Amygdala (tissue), 56 donors: ENCODE data around the gene SDCBP2.

Experiments
- DNase-seq, 56 donors: peaks; one replicate each; lab custom pipeline; 2025; lab: John Stamatoyannopoulos, UW

Gene SDCBP2

DNA sequence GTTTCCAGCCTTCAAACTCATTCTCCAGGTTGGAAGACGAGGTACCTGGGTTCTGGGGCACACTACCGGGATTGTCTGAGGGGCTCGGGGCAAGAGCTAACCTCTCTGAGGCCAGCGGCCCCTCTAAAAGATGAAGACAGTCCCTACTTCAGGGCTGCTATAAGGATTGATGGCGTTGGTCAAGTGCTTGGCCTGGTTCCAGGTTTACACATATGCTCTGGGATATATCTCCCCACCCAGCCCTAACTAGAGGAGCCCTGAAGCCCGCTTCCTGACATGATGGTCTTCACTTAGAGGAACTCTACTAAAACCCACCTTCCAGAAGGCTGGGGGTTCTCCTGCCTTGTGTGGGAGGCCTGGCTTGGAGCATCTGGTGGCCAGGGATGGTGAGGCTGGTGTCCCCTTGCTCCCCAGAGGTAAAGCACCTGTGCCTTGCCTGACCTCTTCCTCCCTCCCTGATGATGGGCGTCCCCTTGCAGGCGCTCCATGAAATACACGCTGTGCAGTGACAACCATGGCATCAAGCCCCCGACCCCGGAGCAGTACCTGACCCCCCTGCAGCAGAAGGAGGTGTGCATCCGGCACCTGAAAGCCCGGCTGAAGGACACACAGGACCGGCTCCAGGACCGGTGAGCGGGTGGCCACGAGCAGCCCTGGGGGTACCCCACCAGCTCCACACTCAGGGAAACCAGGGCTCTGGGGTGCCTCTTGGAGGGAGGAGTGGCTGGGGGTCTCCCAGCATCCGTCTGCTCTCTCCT is 28.7 kb downstream of the SDCBP2 start:
- no peak for DNase-seq

DNA sequence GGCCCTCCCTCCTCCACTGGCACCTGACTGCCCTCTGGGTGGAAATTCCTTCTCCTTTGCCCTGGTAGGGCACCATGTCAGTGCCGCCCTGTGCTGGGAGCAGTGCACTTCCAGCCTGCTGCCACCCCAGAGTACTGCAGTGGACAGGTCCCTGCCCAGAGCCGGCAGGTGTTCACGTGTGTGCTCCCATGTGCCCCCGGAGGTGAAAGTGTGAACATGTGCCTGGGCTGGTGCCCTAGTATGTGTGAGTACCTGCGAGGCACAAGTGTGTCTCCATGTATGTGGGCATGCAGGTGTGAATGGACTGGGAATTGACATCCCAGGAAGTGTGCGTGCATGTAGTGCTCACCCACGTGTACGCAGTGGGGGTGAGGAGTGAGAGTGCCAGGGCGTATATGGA is 29.4 kb downstream of the SDCBP2 start:
- DNase-seq: no peak

DNA sequence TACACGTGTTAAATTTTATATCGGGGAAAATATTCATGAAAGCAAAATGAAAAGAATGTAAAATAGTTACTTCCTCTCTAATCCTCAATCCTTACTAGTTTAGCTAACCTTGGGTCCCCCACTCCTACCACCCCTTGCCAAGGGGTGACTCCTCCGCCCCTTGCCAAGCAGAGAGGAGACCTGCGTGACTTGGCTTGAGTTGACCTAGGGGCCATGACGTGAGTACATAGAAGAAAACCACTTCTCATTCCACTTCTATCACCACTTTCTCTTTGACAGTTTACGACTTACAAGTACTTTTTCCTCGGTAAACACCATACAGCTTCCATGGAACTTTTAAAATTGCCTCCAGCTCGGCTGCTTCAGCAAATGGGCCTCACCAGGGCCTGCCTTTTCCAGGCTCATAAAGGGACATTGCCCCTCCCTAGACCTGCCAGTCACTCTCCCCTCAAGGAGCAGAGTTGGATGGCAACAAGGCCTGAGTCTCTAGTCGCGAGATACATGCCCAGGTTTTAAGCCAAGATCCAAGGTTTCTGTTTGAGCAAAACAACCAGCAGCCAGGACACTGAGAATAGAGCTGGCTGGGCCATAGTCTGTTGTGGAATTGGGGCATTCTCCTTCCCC is 29.9 kb downstream of the SDCBP2 start:
- peak in 1 of 56 donors; percentile 32 for DNase-seq

DNA sequence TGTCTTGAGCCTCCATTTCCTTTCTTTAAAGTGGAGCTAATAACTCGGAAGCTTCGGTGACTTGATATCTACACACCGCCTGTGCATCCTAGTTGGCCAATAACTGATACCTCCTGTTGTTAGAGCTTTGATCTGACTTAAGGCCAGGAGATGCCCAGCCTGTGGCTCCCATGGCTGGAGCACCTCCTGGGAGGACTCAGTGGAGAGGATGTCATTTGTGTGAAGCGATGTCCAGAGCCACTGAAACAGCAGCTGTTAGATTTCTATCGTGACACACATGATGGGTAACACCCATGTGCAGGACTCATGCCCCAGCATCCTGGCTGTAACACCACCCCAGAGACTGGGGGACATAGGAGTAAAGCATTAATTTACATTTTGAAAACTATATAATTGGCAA is 30.8 kb downstream of the SDCBP2 start:
- no peak for DNase-seq

DNA sequence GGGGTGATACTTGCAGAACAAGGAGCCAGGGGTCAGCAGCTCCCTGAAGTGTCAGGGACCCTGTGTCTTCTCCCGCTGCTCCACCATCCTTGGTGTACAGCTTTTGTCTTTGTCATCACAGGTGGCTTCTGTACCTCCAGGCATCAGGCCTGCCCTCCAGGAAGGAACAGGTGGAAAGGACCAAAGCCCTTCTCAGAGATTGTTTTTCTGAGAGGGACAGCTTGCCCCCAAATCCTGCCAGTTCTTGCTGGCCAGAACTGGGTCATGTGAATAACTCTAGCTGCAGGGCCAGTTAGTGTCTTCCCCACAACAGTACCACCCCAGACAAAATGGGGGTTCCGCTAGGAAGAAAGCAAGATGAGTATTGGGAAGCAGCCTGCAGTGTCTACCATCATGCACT is 31.5 kb downstream of the SDCBP2 start:
- DNase-seq: no peak

DNA sequence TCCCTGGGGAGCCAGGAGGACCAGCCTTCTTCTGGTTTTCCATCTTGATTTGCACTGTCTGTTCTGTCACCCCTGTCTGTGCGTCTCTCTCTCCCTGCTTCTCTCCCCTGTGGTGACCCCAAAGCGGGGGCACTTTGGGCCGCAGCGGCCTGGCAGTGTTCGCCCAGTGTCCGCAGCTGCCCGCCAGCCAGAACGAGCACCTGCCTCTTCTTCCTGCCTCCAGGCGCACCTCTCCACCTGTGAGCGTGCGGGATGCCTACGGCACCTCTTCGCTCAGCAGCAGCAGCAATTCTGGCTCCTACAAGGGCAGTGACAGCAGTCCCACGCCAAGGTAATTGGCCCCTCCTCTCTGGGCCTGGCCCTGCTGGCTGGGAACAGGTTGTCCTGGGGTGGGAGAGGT is 32.0 kb downstream of the SDCBP2 start:
- no peak for DNase-seq

DNA sequence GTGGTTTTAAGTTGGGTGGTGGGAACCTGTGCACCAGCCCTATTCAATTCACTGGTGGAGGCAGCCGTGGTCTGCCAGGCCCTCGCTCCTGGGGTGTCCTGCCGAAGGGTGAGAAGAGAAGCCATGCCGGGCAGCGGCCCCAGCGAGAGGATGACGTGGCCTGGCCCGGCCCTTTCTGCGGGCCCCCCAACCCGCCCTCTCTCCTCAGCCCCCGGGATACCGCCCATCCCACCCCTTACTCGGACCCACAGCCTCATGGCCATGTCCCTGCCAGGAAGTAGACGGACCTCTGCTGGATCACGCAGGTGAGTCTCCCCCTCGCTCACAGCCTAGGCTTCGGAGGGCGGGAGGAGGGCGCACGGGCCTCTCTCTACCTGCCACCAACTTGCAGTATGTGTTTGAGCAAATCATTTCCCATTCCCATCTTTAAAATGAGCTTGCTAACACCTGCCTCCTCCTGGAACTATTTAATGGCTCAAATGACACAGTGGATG is 32.8 kb downstream of the SDCBP2 start:
- DNase-seq: no peak

DNA sequence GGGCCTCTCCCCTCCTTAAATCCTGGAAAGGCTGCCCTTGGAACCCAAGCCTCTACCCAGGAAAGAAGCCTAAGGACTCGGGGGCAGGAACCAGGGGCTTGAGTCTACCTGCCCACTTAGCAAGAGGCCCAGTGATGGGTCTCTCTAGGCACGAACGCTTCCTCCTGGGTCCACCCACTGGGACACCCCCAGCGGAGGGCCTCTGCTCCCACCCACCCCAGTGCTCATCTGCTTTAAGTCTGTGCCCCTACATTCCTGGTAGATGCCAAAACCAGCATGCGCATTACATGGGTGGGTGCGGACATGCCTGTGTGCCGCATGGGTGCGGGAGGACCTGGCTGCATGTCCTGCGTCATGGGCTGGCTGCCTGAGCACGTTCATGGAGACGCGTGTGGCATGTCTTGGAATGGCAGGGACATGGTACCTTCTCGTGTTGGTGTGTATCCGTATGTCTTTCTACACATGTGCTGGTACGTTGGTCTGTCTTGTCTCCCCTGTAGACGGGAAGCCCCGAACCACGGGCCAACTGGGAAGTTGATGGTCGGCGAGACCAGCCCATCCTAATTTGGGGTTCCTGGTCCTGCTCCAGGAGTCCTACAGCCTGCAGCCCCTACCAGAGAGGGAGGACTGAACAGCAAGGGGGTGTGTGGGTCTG is 33.5 kb downstream of the SDCBP2 start:
- DNase-seq: no peak

DNA sequence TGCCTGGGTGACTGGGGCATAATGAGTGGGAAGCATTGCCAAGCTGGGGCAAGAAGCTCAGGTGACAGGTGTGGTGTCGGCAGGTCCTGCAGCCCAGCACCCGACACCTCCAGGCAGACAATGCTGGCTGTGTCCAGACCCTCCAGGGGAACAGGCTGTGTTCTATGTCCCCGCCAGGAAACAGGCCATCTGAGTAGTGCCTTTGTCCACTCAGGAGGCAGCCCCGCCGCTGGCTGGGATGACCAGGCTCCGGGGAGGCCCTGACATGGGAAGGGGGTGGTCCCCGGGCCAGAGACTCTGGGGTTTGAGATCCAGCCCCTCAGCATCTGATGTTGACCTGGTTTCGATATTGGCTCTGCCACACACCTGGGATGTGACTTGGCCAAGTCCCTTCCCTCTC is 34.4 kb downstream of the SDCBP2 start:
- DNase-seq: no peak

DNA sequence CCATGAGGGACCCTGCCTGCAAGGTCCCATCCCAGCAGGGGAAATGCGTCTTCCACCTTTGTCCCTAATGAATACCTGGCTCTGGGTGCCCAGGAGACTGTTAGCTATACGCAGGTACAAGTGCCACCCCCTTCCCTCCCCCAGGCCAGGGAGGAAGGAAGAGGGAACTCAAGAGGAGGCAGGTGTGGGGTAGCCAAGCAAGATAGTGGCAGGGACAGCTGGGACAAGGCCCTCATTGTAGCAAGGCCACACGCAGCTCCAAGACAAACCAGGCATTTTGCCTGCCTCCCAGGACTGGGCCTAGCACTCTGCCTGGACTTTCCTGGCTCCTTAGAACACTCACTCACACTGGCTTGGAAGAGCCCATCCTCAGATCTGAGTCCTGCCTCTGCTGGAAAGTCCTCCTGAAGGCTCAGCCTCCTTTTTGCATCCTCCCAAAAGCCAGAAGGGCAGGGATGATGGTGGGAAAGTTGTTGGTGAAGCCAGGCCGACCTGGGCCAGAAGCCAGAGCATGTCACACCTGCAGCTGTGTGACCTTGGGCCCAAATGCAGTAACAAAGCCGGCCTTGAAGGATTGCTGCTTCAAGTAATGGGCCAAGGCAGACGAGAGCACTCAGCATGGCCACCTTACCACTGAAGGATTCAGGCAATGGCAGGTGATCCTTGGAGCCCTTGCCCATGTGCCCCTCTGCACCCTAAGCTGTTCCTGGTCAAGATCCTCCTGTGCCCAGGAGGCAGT is 35.1 kb downstream of the SDCBP2 start:
- no peak for DNase-seq

DNA sequence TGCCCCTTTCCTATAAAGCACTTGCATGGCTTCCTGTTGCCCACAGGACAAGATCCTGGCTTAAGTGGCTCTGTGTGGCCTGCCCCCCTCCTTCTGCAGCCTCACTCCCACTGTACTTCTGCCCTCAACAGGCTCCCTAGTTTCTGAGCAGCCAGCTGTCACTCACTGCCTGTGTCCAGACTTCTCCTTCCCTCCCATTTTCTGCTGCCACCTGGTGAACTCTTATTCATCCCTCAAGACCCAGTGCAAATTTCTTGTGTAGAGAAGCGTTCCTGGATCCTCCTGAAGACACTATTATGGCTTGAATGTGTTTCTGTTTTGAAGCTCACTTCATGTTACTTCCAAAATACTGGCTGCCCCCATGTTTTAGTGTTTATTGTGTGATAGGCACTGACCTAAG is 36.3 kb downstream of the SDCBP2 start:
- no peak for DNase-seq

DNA sequence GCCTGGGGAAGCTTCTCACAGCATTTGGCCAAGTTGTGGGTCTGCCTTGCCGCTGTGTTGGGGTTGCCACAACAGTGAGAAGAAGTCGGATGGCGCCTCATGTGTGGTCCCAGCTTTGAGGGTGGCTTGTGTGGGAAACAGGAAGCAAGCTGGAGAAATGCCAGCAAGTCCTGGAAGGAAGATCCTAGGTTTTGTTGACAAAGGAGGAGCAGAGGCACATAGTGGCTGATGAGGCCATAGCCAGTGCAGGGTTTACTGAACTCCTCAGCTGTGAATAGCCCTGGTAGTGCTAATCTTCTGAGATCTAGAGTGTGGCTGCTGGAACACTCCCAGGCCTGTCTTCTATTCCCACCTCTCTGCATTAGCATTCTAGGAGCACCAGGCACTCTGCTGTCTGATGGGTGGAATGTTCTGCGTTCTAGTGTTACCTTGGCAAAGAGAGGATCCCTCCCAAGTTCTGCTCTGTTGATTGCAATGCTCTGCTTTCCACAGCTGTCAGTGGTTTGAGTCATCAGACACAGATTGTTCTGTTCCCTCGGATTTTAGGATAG is 37.7 kb downstream of the SDCBP2 start:
- peak in 10 of 56 donors; percentile 28 to 74 (median 37) for DNase-seq

DNA sequence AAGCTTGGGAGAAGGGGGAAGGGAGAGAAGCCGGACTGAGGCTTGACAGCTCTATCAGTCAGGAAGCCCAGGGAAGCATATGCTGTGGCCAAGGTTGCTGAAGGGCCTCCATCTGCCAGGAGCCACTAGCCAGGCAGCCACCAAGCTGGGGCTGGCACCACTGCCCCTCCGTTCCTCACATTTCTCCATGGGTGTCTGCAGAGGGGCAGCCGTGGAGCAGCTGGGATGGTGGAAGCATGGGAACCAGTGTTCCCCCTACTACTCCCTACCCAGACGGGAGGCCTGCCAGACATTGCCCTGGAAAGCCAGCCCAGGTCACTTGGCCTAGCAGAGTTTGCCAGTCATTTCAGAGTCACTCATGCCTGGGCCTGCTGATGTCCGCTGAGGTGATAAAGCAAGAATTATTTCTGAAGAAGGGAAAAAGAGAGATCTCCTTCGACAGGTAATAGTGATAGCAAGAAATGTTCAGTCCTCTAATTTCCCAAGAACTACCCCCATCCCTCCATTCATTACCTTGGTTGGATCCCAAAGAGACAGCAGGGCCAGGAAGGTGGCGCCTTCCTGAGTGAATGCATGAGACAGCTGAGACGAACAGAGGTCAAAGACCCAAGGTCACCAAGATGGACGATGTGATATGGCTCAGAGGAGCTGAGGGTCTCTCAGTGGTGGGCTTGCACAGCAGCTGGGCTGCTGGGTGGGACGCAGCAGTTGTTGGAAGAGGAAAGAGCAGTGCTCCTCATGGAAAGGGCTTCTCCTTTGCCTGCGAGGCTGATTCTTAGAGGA is 41.0 kb downstream of the SDCBP2 start:
- no peak for DNase-seq

DNA sequence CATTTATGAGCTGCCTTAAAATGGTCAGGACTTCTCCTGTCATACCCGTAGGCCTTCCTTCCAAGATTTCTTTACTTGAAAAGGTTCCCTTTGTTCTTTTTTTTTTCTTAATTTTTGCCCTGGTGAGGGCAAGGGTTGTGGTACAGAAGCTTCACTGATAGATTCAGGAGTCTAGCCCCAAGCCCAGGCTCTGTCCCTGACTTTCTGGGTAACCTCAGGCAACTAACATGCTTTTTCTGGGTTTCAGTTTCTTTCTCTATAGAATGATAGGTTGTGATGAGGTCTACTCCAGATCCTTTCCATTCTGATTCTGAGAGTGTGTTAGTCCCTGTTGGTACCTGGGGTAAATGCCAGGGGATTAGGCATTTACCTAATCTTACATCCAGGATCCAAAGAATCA is 41.6 kb downstream of the SDCBP2 start:
- DNase-seq: no peak

DNA sequence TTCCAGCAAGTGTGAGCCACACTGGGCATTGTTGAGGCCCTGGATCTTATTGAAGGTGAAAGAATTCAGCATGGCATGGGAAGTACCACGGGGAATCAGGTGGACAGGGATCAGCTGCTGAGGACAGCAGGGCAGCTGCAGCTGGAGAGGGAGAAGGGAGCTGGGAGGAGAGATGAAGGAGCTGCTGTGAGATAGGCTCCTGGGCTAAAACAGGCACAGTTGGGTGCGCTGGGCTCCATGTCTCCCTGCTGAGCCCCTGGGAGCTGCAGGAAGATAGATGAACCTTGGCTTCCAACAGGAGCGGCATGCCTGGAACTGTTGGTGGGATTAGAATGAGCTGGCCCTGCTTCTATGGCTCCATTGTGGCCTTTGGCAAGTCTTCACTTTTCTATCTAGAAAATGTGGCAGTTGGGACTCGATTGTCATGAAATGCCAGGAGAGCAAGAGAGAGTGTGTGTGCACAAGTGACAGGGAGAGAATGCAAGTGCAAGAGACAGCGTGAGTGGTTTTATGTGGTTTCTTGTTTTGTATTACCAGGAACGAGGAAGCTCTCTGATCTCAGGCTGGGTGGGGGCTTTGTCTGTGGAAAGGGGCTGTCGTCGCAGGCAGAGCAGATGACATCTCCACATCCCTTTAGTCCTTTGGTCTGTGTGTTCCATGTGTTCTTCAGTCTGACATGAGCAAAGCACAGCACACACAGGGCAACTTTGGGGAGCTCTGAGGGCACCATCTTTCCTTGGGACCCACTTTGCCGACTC is 42.5 kb downstream of the SDCBP2 start:
- no peak for DNase-seq

DNA sequence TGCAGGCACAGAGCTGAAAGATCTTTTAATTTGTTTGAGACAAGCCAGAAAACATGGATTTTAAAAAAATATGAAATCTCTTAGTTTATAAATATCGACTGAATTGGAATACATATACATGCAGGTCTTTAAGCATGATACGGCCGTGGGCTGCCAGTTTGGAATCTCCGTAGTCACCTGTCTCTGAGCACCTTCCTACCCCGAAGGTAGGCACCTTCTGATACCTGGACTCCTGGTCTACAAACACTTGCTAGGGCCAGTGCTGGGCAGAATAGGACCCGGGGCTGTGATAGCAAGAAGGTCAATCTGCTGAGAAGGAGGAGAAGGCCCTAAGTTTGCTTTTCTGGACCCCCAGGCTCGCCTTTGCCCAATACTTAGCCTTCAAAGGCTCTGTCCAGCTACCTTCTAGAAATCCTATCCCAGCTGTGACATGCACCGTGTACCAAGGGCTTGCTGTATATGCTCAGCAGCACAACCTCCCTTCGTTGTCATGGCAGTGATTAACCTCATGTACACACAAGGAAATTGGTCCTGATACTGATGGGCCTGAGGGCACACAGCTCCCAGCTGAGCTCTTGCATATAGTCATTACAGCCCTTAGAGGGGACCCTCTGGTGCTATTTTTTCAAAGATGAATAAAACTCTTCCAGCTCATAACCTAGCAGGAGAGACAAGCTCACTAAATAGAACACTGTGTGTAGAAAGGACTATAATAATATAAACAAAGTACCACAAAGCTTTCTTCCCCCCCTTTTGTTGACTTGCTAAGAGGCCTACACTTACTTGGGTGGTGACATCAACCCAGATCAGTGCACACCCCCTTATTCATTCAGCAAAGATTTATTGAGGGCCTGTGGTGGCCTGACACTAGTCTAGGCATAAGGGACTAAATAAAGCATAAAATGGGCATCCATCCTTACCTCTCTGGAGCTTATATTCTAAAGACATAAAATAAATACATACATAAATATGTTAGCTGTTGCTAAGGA is 45.1 kb downstream of the SDCBP2 start:
- no peak for DNase-seq

DNA sequence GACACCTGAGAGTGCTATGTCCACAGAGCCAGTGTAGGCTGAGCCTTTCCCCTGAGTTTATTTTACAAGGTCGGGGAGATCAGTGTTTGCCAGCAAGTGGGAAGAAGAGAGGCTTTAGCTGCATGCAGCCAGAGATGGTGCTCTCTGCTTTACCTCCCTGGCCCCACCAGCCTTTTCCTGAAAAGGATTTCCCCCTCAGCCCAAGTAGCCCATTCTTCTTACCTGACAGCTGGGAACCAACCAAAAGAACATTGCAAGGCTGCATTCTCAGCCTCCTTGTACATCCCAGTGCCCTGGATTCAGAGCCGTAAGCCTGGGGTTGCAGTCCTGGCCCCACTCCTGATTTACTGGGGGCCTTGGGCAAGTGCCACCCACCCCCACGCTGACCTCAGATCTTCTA is 46.0 kb downstream of the SDCBP2 start:
- no peak for DNase-seq
